ENCODE data around the gene TAGAP. TPM values are rescaled to one million over a fixed set of nuclear protein-coding genes. Genes with fewer than 3 reads are reported as not detected.

TAGAP gene
- total RNA-seq, 1 donor from 2014 or later: 0.12 TPM

DNA sequence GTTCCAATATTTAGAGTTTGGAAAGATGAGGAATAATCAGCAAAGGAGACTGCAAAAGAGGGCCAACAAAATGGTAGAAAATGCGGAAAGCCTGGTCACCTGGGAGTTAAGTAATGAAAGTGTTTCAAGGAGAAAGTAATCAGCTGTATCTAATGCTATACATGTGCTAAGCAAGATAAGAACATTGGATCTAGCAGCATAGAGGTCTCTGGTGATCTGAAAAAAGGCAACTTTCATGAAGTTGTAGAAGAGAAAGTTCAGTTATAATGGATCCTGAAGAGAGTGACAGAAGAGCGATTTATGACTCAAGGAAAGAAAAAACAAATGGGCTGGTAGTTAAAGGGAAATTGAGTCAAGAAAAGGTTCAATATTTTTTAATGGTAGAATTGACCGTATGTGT, 40.2 kb downstream of the TAGAP start:
- DNase-seq (ENCODE audit: low read depth): no peak
- TF ChIP-seq, protein P1, sequence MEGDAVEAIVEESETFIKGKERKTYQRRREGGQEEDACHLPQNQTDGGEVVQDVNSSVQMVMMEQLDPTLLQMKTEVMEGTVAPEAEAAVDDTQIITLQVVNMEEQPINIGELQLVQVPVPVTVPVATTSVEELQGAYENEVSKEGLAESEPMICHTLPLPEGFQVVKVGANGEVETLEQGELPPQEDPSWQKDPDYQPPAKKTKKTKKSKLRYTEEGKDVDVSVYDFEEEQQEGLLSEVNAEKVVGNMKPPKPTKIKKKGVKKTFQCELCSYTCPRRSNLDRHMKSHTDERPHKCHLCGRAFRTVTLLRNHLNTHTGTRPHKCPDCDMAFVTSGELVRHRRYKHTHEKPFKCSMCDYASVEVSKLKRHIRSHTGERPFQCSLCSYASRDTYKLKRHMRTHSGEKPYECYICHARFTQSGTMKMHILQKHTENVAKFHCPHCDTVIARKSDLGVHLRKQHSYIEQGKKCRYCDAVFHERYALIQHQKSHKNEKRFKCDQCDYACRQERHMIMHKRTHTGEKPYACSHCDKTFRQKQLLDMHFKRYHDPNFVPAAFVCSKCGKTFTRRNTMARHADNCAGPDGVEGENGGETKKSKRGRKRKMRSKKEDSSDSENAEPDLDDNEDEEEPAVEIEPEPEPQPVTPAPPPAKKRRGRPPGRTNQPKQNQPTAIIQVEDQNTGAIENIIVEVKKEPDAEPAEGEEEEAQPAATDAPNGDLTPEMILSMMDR (conservative IDR thresholded peaks at IDR 0.05; ENCODE audit: low read depth, low read length): no peak
- no peak overlapping the region for H3K4me3 ChIP-seq (ENCODE audit: low read depth, low read length)

DNA sequence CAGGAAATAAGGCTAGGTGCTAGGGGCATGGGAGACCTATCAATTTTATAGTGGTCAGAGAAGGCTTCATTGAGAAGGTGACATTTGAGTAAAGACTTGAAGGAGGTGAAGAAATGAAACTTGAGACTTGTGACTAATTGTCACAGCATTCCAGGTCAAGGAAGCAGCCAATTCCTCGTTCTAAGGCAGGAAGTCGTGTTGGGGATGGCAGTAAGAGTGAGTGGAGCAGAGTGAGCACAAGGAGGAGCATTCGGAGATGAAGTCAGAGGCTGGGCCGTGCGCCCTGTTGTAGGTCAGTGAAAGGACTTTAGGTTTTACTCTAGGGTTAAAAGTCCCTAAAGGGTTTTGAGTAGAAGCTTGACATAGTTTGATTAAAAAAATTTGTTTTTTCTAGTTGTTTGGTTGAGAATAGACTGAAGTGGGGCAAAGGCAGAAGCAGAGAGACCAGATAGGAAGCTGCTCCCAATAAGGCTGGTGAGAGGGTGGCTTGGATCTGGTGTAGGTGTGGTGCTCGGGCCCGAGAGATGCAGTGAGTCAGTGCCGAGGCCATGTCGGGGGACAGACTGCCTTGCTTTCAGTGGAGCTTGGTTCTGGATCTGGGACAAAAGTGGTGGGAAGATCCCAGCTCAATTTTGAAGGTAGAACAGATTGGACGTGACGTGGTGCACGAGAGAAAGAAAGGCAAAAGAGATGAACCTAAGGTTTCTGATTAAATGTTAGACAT, 42.2 kb downstream of the TAGAP start:
- no peak for DNase-seq (ENCODE audit: low read depth)
- H3K4me3 ChIP-seq (ENCODE audit: low read depth, low read length): no peak overlapping the region
- TF ChIP-seq, protein P1 (conservative IDR thresholded peaks at IDR 0.05; ENCODE audit: low read depth, low read length): no peak

DNA sequence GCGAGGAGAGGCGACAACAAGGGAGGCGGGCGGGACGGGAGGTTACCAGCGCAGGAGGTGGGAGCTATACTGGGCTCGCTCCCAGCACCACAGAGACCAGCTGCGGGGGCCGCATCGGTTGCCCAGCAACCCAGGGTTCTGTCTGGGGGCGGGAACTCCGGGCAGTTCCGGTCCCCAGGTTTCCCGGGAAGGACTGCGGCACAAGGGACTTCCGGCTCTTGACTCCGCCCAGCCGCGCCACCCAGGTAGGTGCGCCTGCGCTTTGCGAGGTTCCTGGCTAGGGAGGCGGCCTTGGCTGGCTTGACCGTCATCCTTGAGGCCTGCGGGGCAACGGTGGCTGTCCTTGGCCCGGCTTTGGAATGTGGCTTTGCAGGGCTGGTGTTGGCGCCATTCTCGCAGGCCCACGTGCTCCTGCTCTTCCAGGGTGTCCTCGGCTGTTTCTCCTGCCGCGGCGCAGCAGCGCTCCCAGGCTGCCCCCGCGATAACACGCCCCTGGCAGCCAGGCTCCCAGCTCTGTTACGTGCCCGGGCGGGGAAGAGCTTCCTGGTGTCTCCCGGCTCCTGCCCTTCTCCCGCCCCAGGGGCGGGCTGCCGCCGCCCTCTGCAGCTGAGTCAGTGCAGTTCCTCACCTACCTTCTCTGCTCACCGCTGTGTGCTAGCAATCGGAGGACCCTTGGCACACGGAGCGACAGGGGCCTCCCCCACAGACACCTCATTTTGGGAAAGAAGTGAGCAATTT, 45.0 kb downstream of the TAGAP start, which contains the start of gene RSPH3:
Gene RSPH3 (minus strand): TSS at position 537 of the 738 bp plus-strand sequence. CDS start 652 bp downstream, outside the sequence.
- H3K4me3 ChIP-seq (ENCODE audit: low read depth, low read length): peak within 1 kb of the TSS; percentile 98
- peak; percentile 56 for DNase-seq (ENCODE audit: low read depth)
- TF ChIP-seq, protein P1 (conservative IDR thresholded peaks at IDR 0.05; ENCODE audit: low read depth, low read length): peak; percentile 18

DNA sequence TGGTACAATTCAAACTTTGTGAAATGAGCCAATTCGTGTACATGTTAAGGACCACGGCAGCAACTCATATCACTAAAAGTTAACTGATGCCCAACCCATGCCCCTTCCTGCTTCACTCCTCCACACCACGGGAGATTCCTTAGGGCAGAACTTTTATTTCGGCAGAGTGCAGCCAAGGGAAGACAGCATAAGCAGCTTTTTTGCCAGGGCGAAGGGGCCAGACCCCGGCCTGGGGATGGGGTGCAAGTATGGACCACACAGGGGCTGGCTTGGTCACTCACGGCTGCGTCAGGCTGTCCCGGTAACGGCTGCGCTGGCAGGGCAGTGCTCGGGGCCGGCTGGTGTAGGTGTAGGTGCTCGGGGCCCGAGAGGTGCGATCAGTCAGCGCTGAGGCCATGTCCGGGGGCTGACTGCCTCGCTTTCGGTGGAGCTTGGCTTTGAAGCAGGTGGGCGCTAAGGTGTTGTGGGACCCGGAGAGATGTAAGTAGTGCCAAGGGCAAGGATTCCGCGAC, 45.6 kb downstream of the TAGAP start:
- no peak for DNase-seq (ENCODE audit: low read depth)
- H3K4me3 ChIP-seq (ENCODE audit: low read depth, low read length): peak overlapping the region; percentile 98
- TF ChIP-seq, protein P1 (conservative IDR thresholded peaks at IDR 0.05; ENCODE audit: low read depth, low read length): no peak

DNA sequence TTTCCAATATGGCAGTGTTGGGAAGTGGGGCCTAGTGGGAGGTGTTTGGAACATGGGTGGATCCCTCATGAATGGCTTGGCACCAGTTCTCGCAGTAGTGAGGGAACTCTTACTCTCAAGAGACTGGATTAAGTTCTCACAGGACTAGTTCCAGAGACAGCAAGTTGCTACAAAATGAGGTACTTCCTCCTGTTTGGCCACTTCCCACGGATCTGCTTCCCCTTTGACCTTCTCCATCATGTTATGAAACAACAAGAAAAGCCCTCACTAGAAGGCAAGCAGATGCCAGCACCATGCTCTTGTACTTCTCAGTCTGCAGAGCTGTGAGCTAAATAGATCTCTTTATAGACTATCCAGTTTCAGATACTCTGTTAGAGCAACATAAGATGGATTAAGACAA, 47.9 kb downstream of the TAGAP start:
- H3K4me3 ChIP-seq (ENCODE audit: low read depth, low read length): no peak overlapping the region
- DNase-seq (ENCODE audit: low read depth): no peak
- TF ChIP-seq, protein P1 (conservative IDR thresholded peaks at IDR 0.05; ENCODE audit: low read depth, low read length): no peak

DNA sequence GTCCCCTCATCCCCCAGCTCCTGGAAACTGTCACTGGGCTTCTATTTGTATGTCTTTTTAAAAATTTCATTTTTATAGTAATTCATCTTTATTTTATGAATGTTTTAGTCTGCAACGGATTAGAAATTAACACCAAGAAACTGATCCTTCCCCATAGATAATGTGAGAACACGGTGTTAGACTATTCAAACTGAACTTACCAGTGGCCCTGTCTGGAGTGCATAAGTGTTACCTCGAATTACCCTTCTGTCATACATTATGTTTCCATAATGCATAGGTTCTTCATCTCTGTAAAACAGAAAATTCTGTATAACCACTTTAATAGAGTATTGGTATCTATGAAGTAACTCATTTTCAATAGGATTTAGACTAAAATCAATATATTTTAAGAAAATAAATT, 51.2 kb downstream of the TAGAP start:
- H3K4me3 ChIP-seq (ENCODE audit: low read depth, low read length): no peak overlapping the region
- TF ChIP-seq, protein P1 (conservative IDR thresholded peaks at IDR 0.05; ENCODE audit: low read depth, low read length): no peak
- DNase-seq (ENCODE audit: low read depth): no peak
